Measurements from ENCODE around the gene DEDD2.

GRCh38 chr19:42230571-42230970, 13.1 kb upstream of the DEDD2 start:
- TF ChIP-seq CTCF (IDR thresholded peaks at IDR 0.05 in 8 of 11, conservative IDR thresholded peaks at IDR 0.05 in 3 of 11) (no peak), POLR2A (IDR thresholded peaks at IDR 0.05) (no peak), POLR2AphosphoS5 (IDR thresholded peaks at IDR 0.05) (no peak)

All from spleen (tissue), 7 donors.